ENCODE results near the gene PCDHGB4.

GRCh38 chr5:141389153-141390042 lies 1.9 kb downstream of the PCDHGB4 start:
- TF ChIP-seq, protein P1, sequence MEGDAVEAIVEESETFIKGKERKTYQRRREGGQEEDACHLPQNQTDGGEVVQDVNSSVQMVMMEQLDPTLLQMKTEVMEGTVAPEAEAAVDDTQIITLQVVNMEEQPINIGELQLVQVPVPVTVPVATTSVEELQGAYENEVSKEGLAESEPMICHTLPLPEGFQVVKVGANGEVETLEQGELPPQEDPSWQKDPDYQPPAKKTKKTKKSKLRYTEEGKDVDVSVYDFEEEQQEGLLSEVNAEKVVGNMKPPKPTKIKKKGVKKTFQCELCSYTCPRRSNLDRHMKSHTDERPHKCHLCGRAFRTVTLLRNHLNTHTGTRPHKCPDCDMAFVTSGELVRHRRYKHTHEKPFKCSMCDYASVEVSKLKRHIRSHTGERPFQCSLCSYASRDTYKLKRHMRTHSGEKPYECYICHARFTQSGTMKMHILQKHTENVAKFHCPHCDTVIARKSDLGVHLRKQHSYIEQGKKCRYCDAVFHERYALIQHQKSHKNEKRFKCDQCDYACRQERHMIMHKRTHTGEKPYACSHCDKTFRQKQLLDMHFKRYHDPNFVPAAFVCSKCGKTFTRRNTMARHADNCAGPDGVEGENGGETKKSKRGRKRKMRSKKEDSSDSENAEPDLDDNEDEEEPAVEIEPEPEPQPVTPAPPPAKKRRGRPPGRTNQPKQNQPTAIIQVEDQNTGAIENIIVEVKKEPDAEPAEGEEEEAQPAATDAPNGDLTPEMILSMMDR (IDR thresholded peaks at IDR 0.05), result no peak
- TF ChIP-seq POLR2A (IDR thresholded peaks at IDR 0.05), result no peak
- TF ChIP-seq POLR2AphosphoS5 (IDR thresholded peaks at IDR 0.05), result no peak
